K562 (cell line): ENCODE data around the gene CCP110. TPM values are rescaled to one million over a fixed set of nuclear protein-coding genes. Genes with fewer than 3 reads are reported as not detected.

Source experiments
- ATAC-seq: fragments of 200-7000 bp; cut with Tn5 transposase; 3 replicates; pipeline ENCODE4 v1.9.1; 2020; ENCODE audit warnings: moderate library complexity
- BruUV-seq: library from RNA; stranded (reverse); fragments of 400-500 nt; replicated peaks from 2 replicates; lab custom pipeline; 2021; lab: Mats Ljungman, UMichigan
- CTCF ChIA-PET: fragments of 300-600 bp; formaldehyde crosslinking; extraction: SDS; loops from one replicate; lab custom pipeline; 2021; ENCODE audit warnings: low intra/inter-chr PET ratio; lab: Yijun Ruan, JAX
- POLR2A ChIA-PET: fragments of 300-600, 350-650 bp; sonication (Branson Sonifier 250); formaldehyde crosslinking; extraction: SDS; loops from one replicate; lab custom pipeline; 2021; ENCODE audit warnings: antibody characterized with exemption, inconsistent platforms; lab: Yijun Ruan, JAX
- DNase-seq, 4 experiments: peaks; one replicate each; pipeline versions ENCODE4 v3.0.0 to v3.0.0-alpha.2; 2011 to 2018; ENCODE audit warnings: low spot score in 3 of 4, mixed read lengths in 3 of 4; ENCODE audit errors: extremely low read depth in 1 of 4
- FAIRE-seq: peaks from 2 replicates; lab custom pipeline; 2011; peaks lifted over from hg19 to GRCh38; lab: Jason Lieb, UNC
- H2AFZ ChIP-seq: 2 replicates; pipeline ENCODE4 v1.6.0; 2011; ENCODE audit warnings: low read depth, low read length, control low read depth, inconsistent platforms
- H3K27ac ChIP-seq: fragments of 200-600 bp; 3 replicates; pipeline ENCODE4 v1.8.0; 2011; ENCODE audit warnings: low read depth, mild to moderate bottlenecking, control low read depth, inconsistent platforms, low read length, moderate library complexity, mixed read lengths; ENCODE audit errors: extremely low read depth
- H3K27me3 ChIP-seq, 2 experiments: fragments of 300-600 bp in 1 of 2; 2 replicates in 1 of 2; 3 replicates in 1 of 2; pipeline versions ENCODE4 v1.6.0 to v1.8.0; 2011; ENCODE audit warnings: inconsistent platforms in 2 of 2, low read length in 2 of 2, mild to moderate bottlenecking in 1 of 2, mixed read lengths in 1 of 2, moderate library complexity in 1 of 2; ENCODE audit not compliant: control insufficient read depth in 2 of 2, insufficient read depth in 2 of 2
- H3K36me3 ChIP-seq: fragments of 300-600 bp; 3 replicates; pipeline ENCODE4 v1.8.0; 2011; ENCODE audit warnings: mild to moderate bottlenecking, low read length, inconsistent platforms; ENCODE audit not compliant: control insufficient read depth, insufficient read depth
- H3K4me1 ChIP-seq, 2 experiments: fragments of 200-600 bp in 1 of 2; replicated peaks in 1 of 2; 2 replicates in 1 of 2; 3 replicates in 1 of 2; pipeline versions ENCODE4 v1.5.1 to v1.8.0; 2011; ENCODE audit warnings: inconsistent platforms in 2 of 2, low read length in 2 of 2, mild to moderate bottlenecking in 1 of 2, mixed read lengths in 1 of 2, moderate library complexity in 1 of 2; ENCODE audit not compliant: control insufficient read depth in 2 of 2, insufficient read depth in 2 of 2
- H3K4me2 ChIP-seq: 2 replicates; pipeline ENCODE4 v1.6.1; 2011; ENCODE audit warnings: low read length, control low read depth, inconsistent platforms, mixed read lengths; ENCODE audit not compliant: insufficient read depth
- H3K4me3 ChIP-seq: fragments of 200-600 bp; sonication (generic), shearing (Covaris generic); 2 replicates; pipeline ENCODE4 v1.5.1; 2016; ENCODE audit warnings: control low read depth, inconsistent platforms
- H3K79me2 ChIP-seq: fragments of 200-600 bp; 3 replicates; pipeline ENCODE4 v1.8.0; 2011; ENCODE audit warnings: low read length, inconsistent platforms; ENCODE audit not compliant: control insufficient read depth, insufficient read depth
- H3K9ac ChIP-seq, 2 experiments: 2 replicates each; pipeline versions ENCODE4 v1.6.0 to v1.6.1; 2011; ENCODE audit warnings: low read depth in 2 of 2, low read length in 2 of 2, control low read depth in 1 of 2, inconsistent platforms in 1 of 2, mild to moderate bottlenecking in 1 of 2, mixed read lengths in 1 of 2; ENCODE audit not compliant: insufficient read depth in 1 of 2
- H3K9me1 ChIP-seq: one replicate; pipeline ENCODE4 v1.6.0; 2011; ENCODE audit warnings: inconsistent platforms, mild to moderate bottlenecking, low read length, moderate library complexity; ENCODE audit not compliant: control insufficient read depth, insufficient read depth
- H3K9me3 ChIP-seq: replicated peaks from 2 replicates; pipeline ENCODE4 v1.5.1; 2011; ENCODE audit warnings: low read depth, low read length, inconsistent platforms; ENCODE audit not compliant: control insufficient read depth, insufficient read depth
- H4K20me1 ChIP-seq: replicated peaks from 2 replicates; pipeline ENCODE4 v1.6.1; 2011; ENCODE audit warnings: low read length, inconsistent platforms, mixed read lengths; ENCODE audit not compliant: control insufficient read depth, insufficient read depth
- ARID1B ChIP-seq: fragments of 450-650 bp; IDR thresholded peaks from 2 replicates; pipeline ENCODE4 v1.6.1; 2016; ENCODE audit warnings: antibody characterized with exemption, mild to moderate bottlenecking, inconsistent platforms
- BCOR ChIP-seq: fragments of 450-650 bp; IDR thresholded peaks from 2 replicates; pipeline ENCODE4 v1.6.1; 2016
- ETV6 ChIP-seq, 3 experiments: fragments of 150-350 bp in 1 of 3; sonication (generic) in 1 of 3; formaldehyde crosslinking in 1 of 3; IDR thresholded peaks; 2 replicates each; pipeline versions ENCODE4 v1.6.1 to v1.8.0; 2014 to 2022; ENCODE audit warnings: borderline replicate concordance in 2 of 3, low read depth in 2 of 3, antibody characterized with exemption in 1 of 3, low read length in 1 of 3, mild to moderate bottlenecking in 1 of 3, missing genetic modification reagents in 1 of 3
- L3MBTL2 ChIP-seq: fragments of 450-650 bp; IDR thresholded peaks from 2 replicates; pipeline ENCODE4 v1.6.1; 2016; ENCODE audit warnings: mild to moderate bottlenecking, moderate library complexity
- NFE2 ChIP-seq: IDR thresholded peaks from 2 replicates; pipeline ENCODE4 v1.6.1; 2014; ENCODE audit warnings: antibody characterized with exemption, low read depth
- POLR2H ChIP-seq: IDR thresholded peaks from 2 replicates; pipeline ENCODE4 v1.6.1; 2016; ENCODE audit warnings: missing genetic modification characterization, low read depth, mild to moderate bottlenecking, control low read depth, missing compliant biosample characterization, moderate library complexity
- POLR3G ChIP-seq: IDR thresholded peaks from 2 replicates; pipeline ENCODE4 v1.6.1; 2011; ENCODE audit not compliant: insufficient read length, insufficient replicate concordance; ENCODE audit errors: extremely low read depth
- POU5F1 ChIP-seq: fragments of 150-350 bp; IDR thresholded peaks from 2 replicates; pipeline ENCODE4 v1.6.1; 2014; ENCODE audit warnings: borderline replicate concordance, low read length, low read depth, mild to moderate bottlenecking; ENCODE audit not compliant: partially characterized antibody
- ZFP91 ChIP-seq: sonication (generic); formaldehyde crosslinking; IDR thresholded peaks from 2 replicates; pipeline ENCODE4 v1.8.0; 2022; ENCODE audit warnings: mild to moderate bottlenecking, missing genetic modification reagents
- ZNF444 ChIP-seq: fragments of 250-450 bp; sonication (Bioruptor Pico); IDR thresholded peaks from 2 replicates; pipeline ENCODE4 v1.4.0; 2020; ENCODE audit warnings: mild to moderate bottlenecking, moderate library complexity
- ZNF764 ChIP-seq: fragments of 250-450 bp; sonication (Bioruptor Pico); IDR thresholded peaks from 2 replicates; pipeline ENCODE4 v1.4.0; 2020; ENCODE audit warnings: low read depth, mild to moderate bottlenecking, moderate library complexity
- ZNF79 ChIP-seq: fragments of 250-450 bp; sonication (Bioruptor Pico); IDR thresholded peaks from 2 replicates; pipeline ENCODE4 v1.4.0; 2020; ENCODE audit warnings: low read depth, mild to moderate bottlenecking, moderate library complexity
- WGBS: fragments of 100-300 bp; shearing (Covaris generic); methylation state at CpG from one replicate; pipeline ENCODE4 v1.1.6; 2016; ENCODE audit warnings: low coverage, mixed read lengths; ENCODE audit not compliant: insufficient coverage; ENCODE audit errors: missing lambda C conversion rate; 5-methylcytosine and 5-hydroxymethylcytosine counted together
- in situ Hi-C: fragments of 300-500 bp; cut with MboI; formaldehyde crosslinking; loops from 4 replicates; pipeline ENCODE4 v1.15.0; 2018; ENCODE audit warnings: inconsistent platforms, mixed read lengths
- intact Hi-C: fragments of 100-400 bp; cut with micrococcal nuclease; formaldehyde crosslinking; loops from 2 replicates; pipeline ENCODE4 v1.14.2; 2022
- polyA plus RNA-seq, 8 experiments: library from polyadenylated mRNA; depleted of rRNA in 4 of 8; stranded (reverse) in 5 of 8; unstranded in 3 of 8; fragments of >200 nt; fragmentation: Nextera tagmentation in 2 of 8; fragmentation: Illumina TruSeq in 1 of 8; extraction: Ambion mirVana in 2 of 8; extraction: Trizol in 1 of 8; gene quantifications; 2 replicates each; pipeline versions ENCODE4 v1.2.1 to v1.2.3, GENCODE V29; 2011 to 2014; ENCODE audit warnings: inconsistent platforms in 1 of 8, missing spikeins in 1 of 8
- total RNA-seq, 7 experiments: library from RNA; depleted of rRNA in 6 of 7; stranded (reverse); fragments of >200 nt in 6 of 7; fragmentation: Illumina TruSeq in 2 of 7; extraction: Trizol in 2 of 7; gene quantifications; 2 replicates each; pipeline versions ENCODE4 v1.2.1 to v1.2.3, GENCODE V29; 2011 to 2021; ENCODE audit warnings: low replicate concordance in 1 of 7

CCP110 gene
- total and polyA plus RNA-seq, 9 of the 15 experiments (the other 6 are each of a cell fraction or from before 2014, with no cell fraction given), result 3.5 to 16.1 (median 12.1) TPM

DNA sequence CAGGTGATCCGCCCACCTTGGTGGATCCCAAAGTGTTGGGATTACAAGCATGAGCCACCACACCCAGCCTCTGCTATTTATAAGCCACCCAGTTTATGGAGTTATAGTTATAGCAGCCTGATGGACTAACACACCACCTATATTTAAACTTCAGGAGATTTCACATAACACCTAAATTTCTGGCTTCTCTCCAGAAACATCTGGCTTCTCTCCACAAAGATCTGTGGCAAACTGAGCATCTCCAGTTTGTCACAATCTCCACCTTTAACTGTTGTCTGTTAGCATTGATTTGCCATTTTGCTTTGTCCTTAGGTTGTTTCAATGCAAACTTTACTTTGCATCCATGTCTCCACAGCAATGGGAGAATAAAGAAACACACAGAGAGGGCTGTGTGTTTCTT is 41.5 kb upstream of the CCP110 start (continued):
- TF ChIP-seq ZFP91 (no peak), ZNF764 (CRISPR knock-in tag) (no peak), ZNF79 (no peak), ETV6 (IDR thresholded peaks at IDR 0.05; ENCODE audit: borderline replicate concordance in 1 of 2, low read depth in 2 of 2, low read length in 1 of 2) (no peak), ETV6 (CRISPR knock-in tag; IDR thresholded peaks at IDR 0.05; ENCODE audit: borderline replicate concordance) (no peak), POLR2H (tag) (no peak)
- TF ChIP-seq, all 486 proteins: peak for 0

DNA sequence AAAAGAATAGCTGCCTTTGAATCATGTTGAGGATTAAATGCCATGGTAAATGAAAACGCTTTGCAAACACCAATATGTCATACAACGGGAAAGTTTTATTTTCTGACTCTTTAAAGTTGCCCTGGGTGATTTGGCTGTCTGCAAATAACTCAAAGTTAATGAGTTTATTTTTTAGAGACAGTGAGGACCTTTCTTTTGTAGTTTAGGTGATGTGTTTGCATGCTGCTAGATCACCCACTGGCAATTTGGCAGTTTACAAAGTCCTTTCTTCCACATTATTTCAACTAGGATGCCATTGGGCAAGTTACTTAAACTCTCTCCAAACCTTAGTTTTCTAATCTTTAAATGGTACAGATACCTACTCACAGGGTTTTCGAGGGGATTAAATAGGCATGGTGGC is 39.6 kb upstream of the CCP110 start:
- ChIA-PET POLR2A (no interaction called here), CTCF (no interaction called here)
- no peaks in the 10 kb centered on the region for H3K9me1 ChIP-seq
- no peak overlapping the region for H3K4me3 ChIP-seq
- 78% methylated on average over 3 of the region's 3 CpGs for WGBS
- H3K4me1 ChIP-seq, result peaks cover 29 to 35% of the 10 kb centered on the region in 2 experiments
- no peak for TF ChIP-seq POU5F1
- TF ChIP-seq POLR3G, result no peak
- TF ChIP-seq L3MBTL2, result no peak
- no peak for TF ChIP-seq NFE2
- TF ChIP-seq ZNF444 (CRISPR knock-in tag), result no peak
- TF ChIP-seq ARID1B, result no peak
- no peak for TF ChIP-seq BCOR
- no peaks in the 10 kb centered on the region for H3K27me3 ChIP-seq
- peaks cover 7% of the 10 kb centered on the region; the same call in 1 of the 3 replicates for H3K79me2 ChIP-seq
- H3K27ac ChIP-seq, result no peak overlapping the region
- no peaks in the 10 kb centered on the region for H4K20me1 ChIP-seq
- no peaks in the 10 kb centered on the region; the same call in 2 of the 3 replicates for H3K36me3 ChIP-seq
- FAIRE-seq (no peak), ATAC-seq (no peak), DNase-seq (no peak)
- H2AFZ ChIP-seq, result no peak overlapping the region
- no peak overlapping the region for H3K9ac ChIP-seq
- BruUV-seq, result no TSS peak
- intact Hi-C loops, result loop anchor here (10.0 kb wide), 1 partner anchor 89 kb away; no protein-coding TSS in a partner anchor
- in situ Hi-C loops, result no loop called here
- H3K9me3 ChIP-seq, result no peaks in the 10 kb centered on the region
- H3K4me2 ChIP-seq, result no peak overlapping the region
